ENCODE data around the gene ADAM20.
"Not testable (repeated sequence)": the region's sequence is repeated elsewhere in the genome, so short reads cannot be mapped to it uniquely, and the experiment has no call there.

Gene ADAM20

GRCh38 chr14:70515811-70516210 is 19.0 kb downstream of the ADAM20 start:
- no peak for DNase-seq (ENCODE audit: low spot score)
- TF ChIP-seq CTCF (IDR thresholded peaks at IDR 0.05; ENCODE audit: extremely low read depth, missing control alignments): no peak

GRCh38 chr14:70514168-70515069 is 20.4 kb downstream of the ADAM20 start:
- TF ChIP-seq CTCF (IDR thresholded peaks at IDR 0.05; ENCODE audit: extremely low read depth, missing control alignments): no peak

GRCh38 chr14:70498191-70498590 is 36.6 kb downstream of the ADAM20 start:
- DNase-seq (ENCODE audit: low spot score): no peak
- no peak for TF ChIP-seq CTCF (IDR thresholded peaks at IDR 0.05; ENCODE audit: extremely low read depth, missing control alignments)

More at GRCh38 chr14:70514168-70515069, 20.4 kb downstream of the ADAM20 start:
- no peak for DNase-seq (ENCODE audit: low spot score)

GRCh38 chr14:70489579-70490200 is 45.1 kb downstream of the ADAM20 start:
- DNase-seq (ENCODE audit: low spot score): no peak
- TF ChIP-seq CTCF (IDR thresholded peaks at IDR 0.05; ENCODE audit: extremely low read depth, missing control alignments): no peak

GRCh38 chr14:70477356-70478105 is 57.3 kb downstream of the ADAM20 start:
- DNase-seq (ENCODE audit: low spot score): not testable (repeated sequence)

- not testable (repeated sequence) for DNase-seq (ENCODE audit: low spot score)
These were observed 59.3 kb downstream of the ADAM20 start for GRCh38 chr14:70475459-70475858.

- TF ChIP-seq CTCF (IDR thresholded peaks at IDR 0.05; ENCODE audit: extremely low read depth, missing control alignments): no peak
- peak; percentile 13 for DNase-seq (ENCODE audit: low spot score)
These were observed 61.0 kb downstream of the ADAM20 start for GRCh38 chr14:70473825-70474224.

All from GM20000 (cell line).